ENCODE measurements around the gene RTP4.

DNA sequence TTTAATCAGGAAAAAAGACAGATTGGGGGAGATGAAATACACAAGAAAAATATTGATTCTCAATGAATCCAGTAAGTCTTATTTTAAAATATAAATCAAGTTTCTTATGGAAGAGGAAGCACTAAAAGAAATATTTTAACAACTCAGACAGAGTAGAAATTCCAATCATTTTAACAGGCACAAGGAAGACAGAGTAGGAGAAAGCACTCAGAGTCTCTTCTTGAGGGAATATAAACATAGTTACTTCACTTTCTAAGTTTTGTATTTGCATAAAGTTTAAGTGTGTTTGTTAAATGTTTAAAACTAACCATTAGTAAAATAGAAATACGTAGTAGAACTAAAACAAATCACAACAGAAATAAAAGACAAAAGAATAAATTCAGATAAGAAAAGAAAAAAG lies 24.5 kb upstream of the RTP4 start:
- no peak for TF ChIP-seq POLR2A (IDR thresholded peaks at IDR 0.05)
- TF ChIP-seq, protein P1, sequence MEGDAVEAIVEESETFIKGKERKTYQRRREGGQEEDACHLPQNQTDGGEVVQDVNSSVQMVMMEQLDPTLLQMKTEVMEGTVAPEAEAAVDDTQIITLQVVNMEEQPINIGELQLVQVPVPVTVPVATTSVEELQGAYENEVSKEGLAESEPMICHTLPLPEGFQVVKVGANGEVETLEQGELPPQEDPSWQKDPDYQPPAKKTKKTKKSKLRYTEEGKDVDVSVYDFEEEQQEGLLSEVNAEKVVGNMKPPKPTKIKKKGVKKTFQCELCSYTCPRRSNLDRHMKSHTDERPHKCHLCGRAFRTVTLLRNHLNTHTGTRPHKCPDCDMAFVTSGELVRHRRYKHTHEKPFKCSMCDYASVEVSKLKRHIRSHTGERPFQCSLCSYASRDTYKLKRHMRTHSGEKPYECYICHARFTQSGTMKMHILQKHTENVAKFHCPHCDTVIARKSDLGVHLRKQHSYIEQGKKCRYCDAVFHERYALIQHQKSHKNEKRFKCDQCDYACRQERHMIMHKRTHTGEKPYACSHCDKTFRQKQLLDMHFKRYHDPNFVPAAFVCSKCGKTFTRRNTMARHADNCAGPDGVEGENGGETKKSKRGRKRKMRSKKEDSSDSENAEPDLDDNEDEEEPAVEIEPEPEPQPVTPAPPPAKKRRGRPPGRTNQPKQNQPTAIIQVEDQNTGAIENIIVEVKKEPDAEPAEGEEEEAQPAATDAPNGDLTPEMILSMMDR (IDR thresholded peaks at IDR 0.05) = no peak

All from prostate gland (tissue), 2 donors.